Fibroblast of the aortic adventitia (primary cell): ENCODE data around the gene SERPINF2. TPM values are rescaled to one million over a fixed set of nuclear protein-coding genes. Genes with fewer than 3 reads are reported as not detected.
"Not testable (repeated sequence)": the region's sequence is repeated elsewhere in the genome, so short reads cannot be mapped to it uniquely, and the experiment has no call there.

ENCODE experiments used
- DNase-seq: peaks from one replicate; pipeline ENCODE4 v3.0.0-alpha.2; 2010; ENCODE audit warnings: low read depth
- H3K4me3 ChIP-seq: 2 replicates; pipeline ENCODE4 v1.5.1; 2011; ENCODE audit warnings: low read depth, mild to moderate bottlenecking, control low read depth, low read length, moderate library complexity
- total RNA-seq: library from RNA; depleted of rRNA; stranded (reverse); fragments of >200 nt; gene quantifications from 2 replicates; pipeline ENCODE4 v1.2.3, GENCODE V29; 2012; ENCODE audit warnings: low replicate concordance
- TF ChIP-seq, protein P1 (sequence below): IDR thresholded peaks from 2 replicates; pipeline ENCODE4 v1.5.1; 2011; ENCODE audit warnings: mild to moderate bottlenecking, low read length, control low read depth, inconsistent platforms; ENCODE audit not compliant: insufficient read depth

The SERPINF2 gene
- total RNA-seq, 1 donor: 0.18 TPM

- no peak overlapping the region for H3K4me3 ChIP-seq
- TF ChIP-seq, protein P1, sequence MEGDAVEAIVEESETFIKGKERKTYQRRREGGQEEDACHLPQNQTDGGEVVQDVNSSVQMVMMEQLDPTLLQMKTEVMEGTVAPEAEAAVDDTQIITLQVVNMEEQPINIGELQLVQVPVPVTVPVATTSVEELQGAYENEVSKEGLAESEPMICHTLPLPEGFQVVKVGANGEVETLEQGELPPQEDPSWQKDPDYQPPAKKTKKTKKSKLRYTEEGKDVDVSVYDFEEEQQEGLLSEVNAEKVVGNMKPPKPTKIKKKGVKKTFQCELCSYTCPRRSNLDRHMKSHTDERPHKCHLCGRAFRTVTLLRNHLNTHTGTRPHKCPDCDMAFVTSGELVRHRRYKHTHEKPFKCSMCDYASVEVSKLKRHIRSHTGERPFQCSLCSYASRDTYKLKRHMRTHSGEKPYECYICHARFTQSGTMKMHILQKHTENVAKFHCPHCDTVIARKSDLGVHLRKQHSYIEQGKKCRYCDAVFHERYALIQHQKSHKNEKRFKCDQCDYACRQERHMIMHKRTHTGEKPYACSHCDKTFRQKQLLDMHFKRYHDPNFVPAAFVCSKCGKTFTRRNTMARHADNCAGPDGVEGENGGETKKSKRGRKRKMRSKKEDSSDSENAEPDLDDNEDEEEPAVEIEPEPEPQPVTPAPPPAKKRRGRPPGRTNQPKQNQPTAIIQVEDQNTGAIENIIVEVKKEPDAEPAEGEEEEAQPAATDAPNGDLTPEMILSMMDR: no peak
- DNase-seq: no peak
Observed at GRCh38 chr17:1792495-1793446, 50.1 kb downstream of the SERPINF2 start.

GRCh38 chr17:1793447-1793806 is 50.8 kb downstream of the SERPINF2 start:
- DNase-seq: no peak
- no peak overlapping the region for H3K4me3 ChIP-seq
- TF ChIP-seq, protein P1: no peak

DNA sequence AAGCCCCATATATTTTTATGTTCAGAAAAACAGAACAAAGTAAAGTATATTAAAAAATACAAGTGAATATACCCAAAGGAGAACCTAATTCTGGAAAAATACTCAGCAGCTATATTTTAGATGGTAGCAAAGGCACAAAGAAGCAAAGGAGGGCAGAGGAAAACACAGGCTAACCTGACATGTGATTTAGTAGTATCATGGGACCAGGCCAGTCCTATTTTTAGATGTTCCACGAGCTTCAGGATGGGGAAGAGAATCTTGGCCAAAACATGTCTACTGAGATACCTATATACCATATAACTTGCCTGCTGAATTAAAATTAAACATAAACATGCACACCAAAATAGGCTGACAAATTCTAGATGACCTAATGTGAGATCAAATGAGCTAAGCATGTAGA is 54.1 kb downstream of the SERPINF2 start:
- no peak overlapping the region for H3K4me3 ChIP-seq
- TF ChIP-seq, protein P1: no peak
- DNase-seq: peak; percentile 40

DNA sequence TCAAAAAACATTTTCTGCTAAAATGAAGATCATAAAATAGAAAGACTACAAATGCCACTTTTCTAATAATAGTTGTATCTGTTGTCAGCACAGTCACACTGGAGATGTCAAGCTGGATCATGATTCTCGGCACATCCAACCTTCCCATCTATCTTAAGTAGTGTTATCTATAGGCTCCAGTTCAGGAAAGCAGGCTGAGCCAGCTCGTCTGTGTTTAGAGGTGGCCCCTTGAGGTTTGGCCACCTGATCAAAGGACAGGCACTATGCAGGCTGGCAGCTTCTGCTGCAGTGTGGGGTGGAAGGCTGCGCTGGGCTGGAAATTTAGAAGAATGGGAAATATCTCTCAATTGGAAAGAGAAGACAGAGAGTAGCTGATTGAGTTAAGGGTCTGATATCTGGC is 54.7 kb downstream of the SERPINF2 start:
- TF ChIP-seq, protein P1: no peak
- no peak overlapping the region for H3K4me3 ChIP-seq
- DNase-seq: no peak

DNA sequence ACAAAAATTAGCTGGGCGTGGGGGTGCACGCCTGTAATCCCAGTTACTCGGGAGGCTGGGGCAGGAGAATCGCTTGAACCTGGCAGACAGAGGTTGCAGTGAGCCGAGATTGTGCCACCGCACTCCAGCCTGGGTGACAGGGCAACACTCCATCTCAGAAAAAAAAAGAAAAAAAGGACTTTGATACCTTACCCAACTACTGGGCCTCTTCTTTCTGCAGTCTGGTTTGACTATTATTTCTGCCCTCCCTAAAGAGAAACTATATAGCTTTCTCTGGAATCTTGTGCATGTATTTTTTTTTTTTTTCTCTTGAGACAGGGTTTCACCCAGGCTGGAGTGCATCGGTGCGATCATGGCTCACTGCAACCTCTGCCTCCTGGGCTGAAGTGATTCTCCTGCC is 55.2 kb downstream of the SERPINF2 start:
- not testable (repeated sequence) for H3K4me3 ChIP-seq, DNase-seq

DNA sequence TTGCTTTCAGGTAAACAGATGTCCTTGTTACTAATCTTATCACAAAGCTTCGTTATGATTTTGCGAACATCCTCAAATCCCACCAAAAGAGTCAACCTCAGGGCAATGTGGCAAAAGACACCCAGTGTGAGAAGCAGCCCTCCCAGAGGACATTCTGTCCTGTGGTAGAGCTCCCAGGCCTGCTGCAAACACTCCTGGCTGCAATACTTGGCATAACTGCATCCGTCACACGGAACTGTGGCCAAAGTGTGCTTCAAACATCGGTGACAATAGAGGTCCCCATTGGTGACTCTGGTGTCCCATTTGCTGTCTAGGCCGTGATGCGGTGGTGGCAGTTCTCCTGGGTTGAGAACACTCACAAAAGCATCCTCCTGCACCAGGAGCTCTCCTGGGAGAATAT is 57.6 kb downstream of the SERPINF2 start:
- no peak overlapping the region for H3K4me3 ChIP-seq
- no peak for DNase-seq
- TF ChIP-seq, protein P1: no peak

DNA sequence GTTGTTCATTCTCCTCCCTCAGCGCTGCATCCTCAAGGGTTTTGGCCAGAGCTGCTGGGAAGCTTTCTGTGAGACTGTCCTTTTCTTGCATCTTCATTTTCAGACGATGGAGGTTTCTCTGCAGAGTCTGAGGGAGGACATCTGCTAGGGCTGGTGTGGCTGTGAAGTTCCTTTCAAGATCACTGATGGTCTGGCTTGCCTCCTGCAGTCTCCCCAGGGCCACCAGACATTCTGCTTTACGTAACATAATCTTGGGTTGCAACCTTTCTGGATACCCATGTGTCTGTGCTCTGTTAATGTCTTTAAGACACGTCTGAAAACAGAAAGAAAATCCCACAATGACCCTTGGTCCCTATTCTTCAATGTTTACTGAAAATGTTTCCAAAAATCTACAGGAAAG is 58.0 kb downstream of the SERPINF2 start:
- DNase-seq: no peak
- H3K4me3 ChIP-seq: no peak overlapping the region
- TF ChIP-seq, protein P1: no peak
